HG03354 (cell line): ENCODE measurements around the gene SPA17.

Experiments used
- ATAC-seq: cut with Tn5 transposase; IDR thresholded peaks from one replicate; pipeline ENCODE4 v1.9.1; 2021; ENCODE audit warnings: mild to moderate bottlenecking; ENCODE audit not compliant: unreplicated experiment, poor library complexity, severe bottlenecking

SPA17 gene

DNA sequence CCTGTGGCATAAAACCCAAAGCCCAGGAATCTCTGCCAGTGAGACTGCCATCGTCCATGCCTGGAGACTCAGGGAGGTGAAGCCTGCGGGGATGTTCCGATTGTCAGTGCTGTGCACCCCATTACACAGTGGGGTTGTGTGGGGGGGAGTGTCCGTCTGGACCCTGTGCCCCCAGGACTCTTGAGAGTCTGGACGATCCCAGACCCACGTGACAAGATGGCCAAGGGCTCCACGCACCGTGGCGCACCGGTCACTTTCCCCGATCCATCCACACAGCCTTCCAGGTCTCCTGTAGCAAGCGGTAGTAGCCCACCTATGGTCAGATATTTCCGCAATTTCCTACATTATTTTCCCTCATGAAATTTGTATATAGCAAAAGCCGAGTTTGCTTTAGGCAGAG is 45.1 kb downstream of the SPA17 start:
- ATAC-seq, result no peak

DNA sequence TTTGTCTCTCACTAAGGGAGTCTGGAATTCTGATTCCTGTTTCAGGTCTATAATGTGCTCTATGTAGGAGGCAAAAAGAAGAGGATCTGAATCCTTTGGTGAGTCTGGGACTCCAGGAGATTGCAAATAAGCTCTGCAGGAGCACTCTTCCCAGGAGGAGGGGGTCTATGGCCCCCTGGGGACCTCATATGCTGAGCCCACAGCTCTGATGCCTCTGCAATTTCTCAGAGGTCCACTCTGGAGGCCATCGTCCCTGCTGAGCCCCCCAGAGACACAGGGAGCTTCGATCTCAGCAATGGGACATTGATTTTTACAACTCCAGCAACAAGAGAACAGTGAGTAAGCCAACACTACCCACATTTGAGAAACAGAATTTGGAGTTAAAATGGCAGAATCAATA is 45.8 kb downstream of the SPA17 start:
- ATAC-seq, result no peak

DNA sequence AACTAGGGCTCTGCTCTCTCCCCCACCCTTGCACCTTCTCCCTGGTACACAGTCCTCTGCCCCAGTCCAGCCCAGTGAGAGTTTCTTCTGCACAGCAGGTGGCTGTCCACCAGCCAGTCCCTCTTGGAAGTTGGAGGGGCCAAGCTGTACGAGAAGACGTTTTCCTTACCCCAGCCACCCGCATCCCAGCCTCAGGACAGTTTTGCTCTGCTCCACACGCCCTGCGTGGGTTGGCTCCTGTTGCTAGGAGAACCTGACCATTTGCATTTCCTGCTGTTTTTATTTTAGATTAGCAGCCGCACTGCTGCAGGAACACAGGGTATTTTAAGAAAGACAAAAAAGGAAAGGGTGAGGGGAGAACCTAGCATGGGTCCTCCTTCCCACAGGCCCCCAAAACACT is 48.5 kb downstream of the SPA17 start:
- ATAC-seq, result no peak

DNA sequence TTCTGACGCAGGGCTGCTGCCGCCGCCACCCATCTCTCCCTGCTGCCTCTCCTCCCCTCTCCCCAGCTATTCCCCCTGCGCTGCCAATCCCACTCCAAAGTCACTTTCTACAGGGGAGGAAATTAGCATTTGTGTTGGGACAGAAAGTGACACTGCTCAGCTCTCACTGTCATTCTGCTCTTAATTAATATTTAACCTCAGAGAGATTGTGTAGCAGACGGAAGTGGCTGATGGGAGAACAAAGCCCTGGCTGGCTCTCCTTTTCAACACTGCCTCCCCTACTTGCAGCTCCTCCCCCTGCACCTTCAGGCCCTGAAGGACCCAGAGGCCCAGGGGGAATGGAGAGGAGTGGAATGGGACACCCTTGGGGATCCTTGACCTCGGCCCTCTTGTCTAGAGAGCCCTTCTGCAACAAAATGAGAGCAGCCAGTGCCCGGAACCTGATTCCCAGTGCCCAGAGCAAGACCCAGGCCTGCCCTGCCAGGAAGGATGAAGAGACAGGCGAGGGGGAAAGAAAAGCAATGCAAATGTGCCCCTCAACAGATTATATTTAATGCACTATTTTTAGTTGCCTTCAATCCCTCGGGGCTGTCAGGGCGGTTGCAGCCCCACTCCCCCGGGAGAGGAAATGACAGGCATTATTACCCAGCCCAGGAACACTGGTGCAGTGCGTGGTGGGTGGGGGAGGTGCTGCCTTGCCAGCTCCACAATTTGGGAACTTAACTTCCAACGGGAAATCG is 51.4 kb downstream of the SPA17 start:
- ATAC-seq, result peak; percentile 99

DNA sequence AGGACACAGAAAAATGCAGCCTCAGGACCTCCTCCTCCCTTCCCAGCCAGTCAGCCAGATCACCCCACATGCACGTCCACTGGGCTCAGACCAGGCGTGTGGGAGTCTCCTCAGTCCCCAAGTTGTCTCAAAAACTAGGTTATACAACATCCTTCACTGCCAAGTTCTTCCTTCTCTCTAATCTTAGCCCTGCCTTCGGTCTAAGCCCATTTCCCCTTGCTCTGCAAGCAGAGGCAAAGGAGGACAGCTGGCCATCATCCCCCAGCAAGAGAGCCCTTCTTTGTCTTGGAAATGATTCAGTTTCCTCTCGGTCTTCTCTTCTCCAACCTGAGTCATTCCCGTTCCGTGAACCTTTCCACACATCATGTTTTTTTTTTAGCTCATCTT is 52.0 kb downstream of the SPA17 start:
- ATAC-seq, result peak; percentile 20

DNA sequence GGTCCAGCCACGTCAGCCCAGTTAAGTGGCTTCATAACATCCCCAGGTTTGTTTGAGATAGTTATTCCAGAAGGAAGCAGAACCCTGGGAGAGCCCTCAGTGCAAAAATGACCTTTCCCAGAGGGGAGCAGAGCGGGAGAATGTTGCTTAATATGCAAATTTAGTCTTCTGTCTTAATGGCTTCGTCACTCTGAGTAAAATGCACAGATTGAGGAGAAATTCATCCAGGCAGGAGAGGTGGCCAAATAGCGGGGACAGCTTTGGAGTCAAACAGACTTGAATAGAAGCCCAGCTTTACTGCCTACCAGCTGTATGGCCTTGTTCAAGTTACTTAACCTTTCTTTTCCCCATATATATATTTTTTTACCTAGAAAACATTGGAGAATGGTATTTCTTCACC is 53.8 kb downstream of the SPA17 start:
- no peak for ATAC-seq

DNA sequence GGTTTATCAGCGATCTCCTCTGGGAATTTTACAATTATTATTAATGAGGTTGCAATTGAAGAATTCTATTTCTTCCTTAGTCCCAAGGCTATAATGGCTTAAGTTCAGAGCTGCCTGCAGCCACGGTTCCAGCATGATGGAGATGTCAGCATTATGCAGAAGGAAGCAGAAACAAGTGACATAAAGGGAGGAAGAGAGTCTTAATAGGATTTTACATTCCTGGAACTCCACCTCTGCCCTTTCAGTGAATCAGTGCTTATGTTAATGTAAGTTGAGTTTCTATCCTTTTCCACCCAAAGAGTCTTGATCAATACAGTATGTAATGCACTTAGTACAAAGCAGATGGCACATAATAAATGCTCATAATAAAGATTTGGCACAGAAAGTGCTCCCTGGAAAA is 54.4 kb downstream of the SPA17 start:
- ATAC-seq, result no peak

DNA sequence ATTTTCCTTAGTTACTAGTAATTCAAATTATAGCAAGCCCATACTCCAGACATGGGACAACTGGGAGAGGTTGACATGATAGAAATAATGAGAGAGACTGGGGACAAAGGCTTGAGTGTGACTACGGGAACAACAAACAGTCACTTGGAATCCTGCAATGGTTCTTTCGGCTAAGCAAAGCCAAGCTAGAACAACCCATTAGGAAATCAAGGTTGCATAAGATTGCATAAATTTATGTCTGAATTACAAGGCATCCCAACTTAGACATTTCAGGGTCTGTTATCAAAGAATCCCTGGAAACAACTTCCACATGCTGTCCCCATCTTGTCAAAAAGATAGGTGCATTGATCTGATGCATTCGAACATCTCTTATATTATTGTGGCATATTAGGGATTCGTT is 55.9 kb downstream of the SPA17 start:
- ATAC-seq, result no peak

DNA sequence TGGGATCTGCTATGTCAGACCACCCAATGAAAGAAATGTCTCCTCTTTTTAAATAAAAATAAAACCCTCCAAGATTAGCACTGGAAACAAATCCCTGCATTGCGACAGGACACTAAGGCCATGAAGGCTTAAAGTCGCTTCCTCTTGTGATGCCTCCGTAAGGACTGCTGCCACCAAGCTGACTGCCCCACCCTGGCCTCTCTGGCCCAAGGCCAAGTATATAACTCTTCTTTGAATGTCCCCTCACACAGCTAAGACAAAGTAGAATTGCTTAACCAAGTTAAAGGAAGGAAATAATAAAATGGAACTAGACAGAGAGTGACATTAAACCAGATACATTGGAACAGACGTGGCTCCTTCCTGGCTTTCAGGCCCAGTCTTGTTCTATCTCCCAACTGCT is 58.5 kb downstream of the SPA17 start:
- ATAC-seq, result no peak

DNA sequence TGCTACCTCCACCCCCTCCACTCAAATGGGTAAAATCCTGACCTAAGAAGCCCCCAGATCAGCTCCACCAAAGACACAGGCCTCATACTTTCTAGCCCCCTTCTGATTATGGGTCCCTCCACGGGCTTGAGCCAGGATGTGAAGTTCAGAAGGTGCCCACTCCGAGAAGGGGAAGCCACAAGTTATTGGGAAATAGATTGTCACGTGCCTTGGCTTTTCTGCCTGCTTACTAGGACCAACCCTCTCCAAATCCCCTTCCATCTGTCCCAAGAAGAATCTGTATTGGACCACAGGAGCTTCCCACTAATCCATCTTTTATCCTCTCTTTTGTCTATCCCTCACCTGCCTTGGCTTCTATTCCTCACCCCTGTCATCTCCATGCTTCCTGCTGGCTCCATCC is 63.0 kb downstream of the SPA17 start:
- ATAC-seq, result no peak

DNA sequence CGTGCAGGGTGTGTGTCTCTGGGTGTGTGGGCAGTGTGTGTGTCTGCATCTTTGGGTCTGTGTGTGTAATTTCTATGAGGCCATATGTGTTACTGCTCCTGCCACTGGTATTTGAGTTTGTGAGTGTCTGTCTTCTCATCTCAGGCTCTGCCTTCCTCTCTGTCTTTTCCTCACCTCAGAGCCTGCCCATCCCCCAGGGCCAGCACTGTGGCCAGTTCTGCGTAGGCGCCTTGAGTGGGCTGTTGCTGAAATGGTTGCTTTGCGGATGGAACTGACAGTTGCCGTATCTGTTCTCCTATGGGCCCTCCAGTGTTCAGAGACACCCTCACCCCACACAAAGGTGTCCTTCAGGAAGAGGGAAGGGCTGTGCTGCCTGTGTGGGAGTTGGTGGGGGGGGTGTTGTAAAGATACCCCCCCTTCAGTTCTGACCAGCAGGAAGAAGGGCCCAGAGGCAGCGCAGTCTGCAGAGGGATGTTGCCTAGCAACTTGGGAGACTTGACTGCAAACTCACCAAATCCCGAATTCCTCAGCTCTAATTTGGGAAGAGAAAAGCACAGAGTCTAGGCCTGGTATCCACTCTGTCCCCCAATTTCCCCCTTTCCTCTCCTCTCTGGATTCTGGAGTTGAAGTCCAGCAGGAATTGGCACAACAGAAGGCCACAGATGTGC is 64.1 kb downstream of the SPA17 start:
- no peak for ATAC-seq

DNA sequence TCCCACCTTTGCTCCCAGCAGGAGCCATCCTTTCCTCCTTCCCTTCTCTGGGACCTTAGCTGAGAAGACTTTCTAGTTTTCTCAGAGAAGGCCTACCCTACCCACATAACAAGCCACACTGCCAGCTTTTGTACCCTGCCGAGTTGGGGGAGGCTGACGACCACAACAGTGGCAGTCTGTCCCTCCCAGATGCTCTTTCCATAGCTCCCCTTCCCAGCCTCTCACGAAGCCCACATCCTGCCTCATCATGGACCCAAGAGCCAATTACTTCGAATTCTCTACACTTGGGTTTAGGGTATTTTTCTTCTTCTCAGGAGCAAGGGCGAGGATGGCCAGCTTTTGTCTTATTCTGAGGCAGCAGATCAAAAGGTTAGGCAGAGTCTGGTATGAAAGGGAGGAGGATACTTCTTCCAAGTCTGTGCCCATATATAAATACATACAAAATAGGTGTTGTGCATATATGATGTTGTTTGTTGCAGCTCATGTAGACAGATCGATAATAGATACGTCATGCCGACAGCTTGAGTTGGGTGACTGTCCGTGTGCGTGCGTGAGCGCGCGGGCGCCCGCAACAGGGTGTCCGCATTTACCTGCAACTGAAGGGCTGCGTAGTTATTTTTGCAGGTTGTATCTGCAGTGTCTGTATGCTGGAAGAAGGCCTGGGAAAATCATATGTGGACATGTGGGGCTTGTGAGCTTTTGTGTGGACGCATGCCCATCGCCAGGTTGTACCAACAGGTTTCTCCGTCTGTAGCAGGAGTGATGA is 65.2 kb downstream of the SPA17 start:
- ATAC-seq, result no peak

DNA sequence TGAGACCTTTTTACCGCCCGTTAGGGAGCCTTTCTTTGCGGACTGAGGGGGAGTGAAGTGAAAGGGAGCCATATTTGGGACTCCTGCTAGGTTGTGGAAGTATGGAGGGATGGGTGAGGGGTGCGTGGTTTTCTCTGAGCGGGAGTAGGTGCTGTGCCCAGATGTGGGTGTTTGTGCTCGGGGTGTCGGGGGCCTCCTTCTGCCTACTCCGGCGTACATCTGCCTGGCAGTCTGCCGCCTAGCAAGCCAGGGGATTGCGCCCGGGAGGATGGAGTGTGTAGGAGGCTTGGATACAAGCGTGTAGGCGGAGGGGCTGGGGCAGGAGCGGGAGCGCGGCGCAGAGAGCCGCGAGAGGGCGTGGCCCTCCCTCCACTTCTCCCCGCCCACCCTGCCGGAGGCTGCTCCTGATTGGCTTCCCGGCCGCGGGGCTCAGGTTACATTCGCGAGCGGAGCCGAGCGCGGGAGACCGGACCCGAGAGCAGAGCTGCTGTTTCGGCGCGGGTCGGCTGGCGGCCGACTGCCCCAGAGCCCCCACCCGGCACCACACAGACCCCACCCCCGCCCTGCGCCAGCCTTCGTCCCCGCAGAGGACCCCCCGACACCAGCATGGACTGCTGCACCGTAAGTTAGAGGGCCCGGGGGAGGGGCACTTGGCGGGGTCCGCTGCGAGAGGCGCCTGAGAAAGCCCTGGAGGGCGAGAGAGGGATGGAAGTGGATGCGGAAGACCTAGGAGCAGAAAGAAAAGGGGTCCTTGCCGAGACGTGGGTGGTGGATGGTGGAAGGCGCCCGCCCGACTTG is 66.0 kb downstream of the SPA17 start, which contains the start of gene NRGN:
Gene NRGN, plus strand, starts transcription at position 464 of the 798 bp plus-strand sequence. Its CDS starts 143 bp downstream, at position 607.
- peak; percentile 98 for ATAC-seq

DNA sequence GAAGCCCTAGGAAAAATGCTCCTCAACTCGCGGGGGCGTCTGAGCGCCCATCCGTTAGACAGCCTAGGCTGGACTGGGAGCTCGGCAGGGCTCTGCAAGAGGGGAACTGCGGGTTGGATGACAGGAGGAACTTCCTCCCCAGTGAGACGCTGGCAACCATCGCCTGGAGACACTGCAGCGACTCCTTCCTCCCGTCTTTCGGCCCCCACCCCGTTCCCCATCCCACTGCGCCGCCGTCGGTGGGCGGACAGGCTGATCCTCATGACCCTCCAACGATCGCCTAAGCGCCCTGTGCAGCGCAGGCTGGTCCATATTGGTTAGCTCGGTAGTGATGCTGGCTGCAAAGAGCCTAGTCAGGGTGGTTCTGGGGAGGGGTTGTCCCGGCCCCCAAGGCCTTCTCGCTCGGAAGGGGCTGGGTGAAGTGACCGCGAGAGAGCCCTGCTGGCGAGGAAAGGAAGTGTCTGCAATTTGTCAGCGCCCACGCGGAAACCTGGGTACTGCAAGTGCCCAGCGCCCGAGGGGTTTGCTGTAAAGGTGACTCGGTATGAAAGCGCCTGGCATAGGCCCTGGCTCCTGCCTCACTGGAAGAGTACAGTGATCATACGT is 66.7 kb downstream of the SPA17 start:
- ATAC-seq, result peak; percentile 56

DNA sequence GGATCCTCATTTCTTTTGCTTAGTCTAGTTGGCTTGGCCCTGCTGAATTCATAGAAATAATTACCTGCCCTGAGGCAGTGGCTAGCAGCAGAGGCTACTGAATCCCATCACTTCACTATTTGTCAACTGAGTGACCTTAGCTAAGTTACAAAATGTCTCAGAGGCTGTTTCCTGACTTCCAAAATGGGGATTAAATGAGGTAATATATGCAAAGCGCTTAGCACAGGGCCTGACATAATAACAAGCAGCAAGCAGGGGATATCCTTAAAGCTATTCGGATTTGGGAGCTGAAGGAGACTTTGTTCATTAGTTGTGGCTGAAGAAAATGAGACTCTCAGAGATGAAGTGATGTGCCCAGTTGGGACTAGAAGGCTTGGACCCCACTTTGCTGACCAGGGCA is 68.9 kb downstream of the SPA17 start:
- no peak for ATAC-seq

DNA sequence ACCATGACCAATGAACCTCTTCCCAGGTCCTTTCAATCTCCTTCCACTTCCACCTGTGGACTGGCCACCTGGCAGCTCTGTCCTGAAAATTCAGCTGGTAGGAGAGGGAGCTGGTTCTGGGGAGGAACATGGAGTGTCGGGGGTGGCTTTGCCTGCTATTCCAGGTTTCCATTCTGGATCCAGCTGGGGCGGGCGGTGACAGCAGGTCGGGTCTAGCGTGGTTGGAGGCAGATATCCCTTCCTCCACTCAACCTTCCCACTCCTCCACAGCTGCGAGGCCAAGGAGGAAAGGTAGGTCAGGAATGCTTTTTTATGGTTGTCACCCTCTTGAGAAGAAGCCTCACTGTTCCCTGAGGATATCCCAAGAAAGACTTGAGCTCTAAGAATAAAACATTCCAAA is 69.3 kb downstream of the SPA17 start:
- no peak for ATAC-seq

DNA sequence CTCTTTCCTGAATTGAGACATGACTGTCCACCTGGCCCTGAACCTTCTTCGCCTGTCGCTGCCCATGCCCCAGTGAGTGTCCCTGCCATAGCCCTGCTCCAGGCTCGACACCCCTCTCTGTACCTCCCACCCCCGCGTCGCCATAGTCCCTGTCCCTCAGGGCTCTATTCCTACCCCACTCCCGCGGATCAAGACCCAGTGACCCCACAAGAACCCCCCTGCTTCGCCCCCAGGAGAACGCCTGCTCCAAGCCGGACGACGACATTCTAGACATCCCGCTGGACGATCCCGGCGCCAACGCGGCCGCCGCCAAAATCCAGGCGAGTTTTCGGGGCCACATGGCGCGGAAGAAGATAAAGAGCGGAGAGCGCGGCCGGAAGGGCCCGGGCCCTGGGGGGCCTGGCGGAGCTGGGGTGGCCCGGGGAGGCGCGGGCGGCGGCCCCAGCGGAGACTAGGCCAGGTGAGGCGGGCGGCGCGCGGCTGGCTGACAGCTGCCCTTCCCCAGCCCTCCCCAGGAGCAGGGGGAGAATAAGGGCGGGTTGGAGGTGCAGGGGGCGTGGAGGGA is 71.6 kb downstream of the SPA17 start:
- no peak for ATAC-seq

DNA sequence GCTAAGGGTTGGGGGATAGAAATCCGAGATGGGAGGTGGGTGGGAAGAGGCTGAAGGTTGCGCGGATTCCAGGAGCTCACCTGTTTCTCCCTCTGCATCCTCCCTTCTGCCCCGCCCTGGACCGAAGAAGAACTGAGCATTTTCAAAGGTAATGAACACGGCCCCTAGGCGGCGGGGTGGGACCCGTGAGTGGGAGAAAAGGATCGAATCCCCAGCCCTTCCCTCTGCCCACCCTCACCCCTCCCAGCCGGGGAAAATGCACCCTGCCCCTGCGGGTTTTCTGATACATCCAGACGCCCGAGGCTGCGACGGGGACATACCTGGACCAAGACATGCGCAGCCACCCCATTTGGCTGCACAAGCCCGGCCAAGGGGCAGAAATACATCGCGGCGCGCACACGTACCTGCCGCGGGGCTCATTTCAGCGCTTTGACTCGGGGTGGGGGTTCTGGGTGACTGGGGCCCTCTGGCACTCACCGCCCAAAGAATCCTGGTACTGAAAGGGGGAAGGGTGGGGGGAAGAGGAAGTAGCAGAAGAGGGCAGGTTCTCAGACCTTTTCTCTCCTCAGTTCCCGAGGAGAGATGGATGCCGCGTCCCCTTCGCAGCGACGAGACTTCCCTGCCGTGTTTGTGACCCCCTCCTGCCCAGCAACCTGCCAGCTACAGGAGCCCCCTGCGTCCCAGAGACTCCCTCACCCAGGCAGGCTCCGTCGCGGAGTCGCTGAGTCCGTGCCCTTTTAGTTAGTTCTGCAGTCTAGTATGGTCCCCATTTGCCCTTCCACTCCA is 72.3 kb downstream of the SPA17 start:
- peak; percentile 25 for ATAC-seq
